CD8-positive, alpha-beta memory T cell (primary cell): ENCODE measurements around the gene TNRC6C. TPM values are rescaled to one million over a fixed set of nuclear protein-coding genes. Genes with fewer than 3 reads are reported as not detected.
A peak's percentile ranks its signal among the peaks of the same experiment; 100 is the strongest.

Source experiments
- CTCF ChIA-PET: fragments of 350-600 bp; sonication (Branson Sonifier 250); formaldehyde crosslinking; loops from one replicate; lab custom pipeline; 2021; ENCODE audit warnings: antibody characterized with exemption; lab: Charles Lee
- POLR2A ChIA-PET: fragments of 350-600 bp; sonication (Branson Sonifier 250); formaldehyde crosslinking; loops from one replicate; lab custom pipeline; 2021; ENCODE audit warnings: antibody characterized with exemption; lab: Charles Lee
- DNase-seq, 5 donors: peaks; one replicate each; pipeline versions ENCODE4 v3.0.0 to v3.0.0-alpha.2; 2020 to 2022; ENCODE audit warnings: mixed read lengths in 1 of 5
- H3K27ac ChIP-seq: one replicate; pipeline ENCODE4 v1.7.0; 2013; ENCODE audit warnings: low read depth, mild to moderate bottlenecking, low read length, moderate library complexity
- H3K27me3 ChIP-seq: 2 replicates; pipeline ENCODE4 v1.7.0; 2013; ENCODE audit warnings: low read length, mild to moderate bottlenecking; ENCODE audit not compliant: insufficient read depth, poor library complexity, severe bottlenecking
- H3K36me3 ChIP-seq: 2 replicates; pipeline ENCODE4 v1.7.0; 2013; ENCODE audit warnings: mild to moderate bottlenecking, low read length, moderate library complexity; ENCODE audit not compliant: insufficient read depth
- H3K4me1 ChIP-seq: 2 replicates; pipeline ENCODE4 v1.7.0; 2013; ENCODE audit warnings: mild to moderate bottlenecking, low read length, moderate library complexity; ENCODE audit not compliant: insufficient read depth
- H3K4me3 ChIP-seq: 2 replicates; pipeline ENCODE4 v1.7.0; 2013; ENCODE audit warnings: mild to moderate bottlenecking, low read length
- H3K9me3 ChIP-seq: 2 replicates; pipeline ENCODE4 v1.7.0; 2013; ENCODE audit warnings: mild to moderate bottlenecking, low read length
- H3K27ac Mint-ChIP-seq, 8 donors: one replicate each; pipeline ENCODE4 v1.8.0; 2020 to 2021; ENCODE audit warnings: mixed read lengths in 8 of 8, mild to moderate bottlenecking in 6 of 8, inconsistent platforms in 3 of 8, moderate library complexity in 3 of 8
- H3K27me3 Mint-ChIP-seq, 2 donors: one replicate each; pipeline ENCODE4 v1.8.0; 2020 to 2021; ENCODE audit warnings: mixed read lengths in 2 of 2, mild to moderate bottlenecking in 1 of 2, moderate library complexity in 1 of 2
- H3K36me3 Mint-ChIP-seq, 3 donors: one replicate each; pipeline ENCODE4 v1.8.0; 2020 to 2021; ENCODE audit warnings: mixed read lengths in 3 of 3, inconsistent platforms in 1 of 3, mild to moderate bottlenecking in 1 of 3
- H3K4me1 Mint-ChIP-seq, 3 donors: one replicate each; pipeline ENCODE4 v1.8.0; 2020 to 2021; ENCODE audit warnings: mixed read lengths in 3 of 3, inconsistent platforms in 1 of 3, mild to moderate bottlenecking in 1 of 3
- H3K4me3 Mint-ChIP-seq, 7 donors: one replicate each; pipeline ENCODE4 v1.8.0; 2020 to 2021; ENCODE audit warnings: mixed read lengths in 7 of 7, mild to moderate bottlenecking in 6 of 7, moderate library complexity in 4 of 7, inconsistent platforms in 2 of 7
- H3K9me3 Mint-ChIP-seq, 5 donors: one replicate each; pipeline ENCODE4 v1.8.0; 2020 to 2022; ENCODE audit warnings: mixed read lengths in 5 of 5, mild to moderate bottlenecking in 3 of 5, moderate library complexity in 2 of 5, inconsistent platforms in 1 of 5
- polyA plus RNA-seq: library from polyadenylated mRNA; unstranded; fragments of 300-500 nt; fragmentation: Illumina TruSeq; gene quantifications from one replicate; pipeline ENCODE4 v1.2.3, GENCODE V29; 2021
- total RNA-seq, 2 experiments: library from RNA; stranded (reverse); gene quantifications; one replicate each; pipeline ENCODE4 v1.2.3, GENCODE V29; 2021

TNRC6C gene
- total and polyA plus RNA-seq, 3 experiments from 2014 or later: 7.4 to 28.1 (median 25.9) TPM

DNA sequence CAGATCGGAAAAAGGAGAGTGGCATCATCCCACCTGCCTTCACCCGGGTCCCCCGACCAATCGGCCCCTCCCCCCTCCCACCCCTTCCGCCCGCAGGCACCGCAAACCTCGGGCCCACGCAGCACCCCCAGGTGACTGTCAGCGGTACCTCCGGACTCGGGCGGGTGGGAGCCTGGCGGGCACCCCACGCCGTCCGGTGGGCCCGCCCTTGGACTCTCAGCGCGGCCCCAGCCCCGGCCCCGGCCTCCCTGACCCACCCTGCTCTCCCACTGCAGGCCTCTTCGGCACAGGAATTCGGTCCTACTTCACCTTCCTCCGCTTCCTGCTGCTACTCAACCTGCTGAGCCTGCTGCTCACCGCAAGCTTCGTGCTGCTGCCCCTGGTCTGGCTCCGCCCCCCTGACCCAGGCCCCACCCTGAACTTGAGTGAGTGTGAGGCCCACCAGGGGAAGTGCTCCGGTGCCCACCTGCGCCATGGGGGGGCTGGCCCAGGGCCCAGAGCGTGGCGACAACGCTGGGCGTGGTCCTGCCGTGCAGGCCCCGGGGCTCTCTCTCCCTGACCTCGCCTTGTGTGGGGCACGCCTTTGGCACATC, 173.7 kb downstream of the TNRC6C start:
- CTCF ChIA-PET: interaction anchor here (1.0 kb wide), 1 partner anchor 12 kb away, joined by 3 read pairs; no protein-coding TSS in a partner anchor
- POLR2A ChIA-PET: interaction anchor here (1.0 to 17.3 kb wide), 3 partner anchors 8 to 21 kb away, joined by 3 to 333 read pairs (median 4); partner anchors contain the start of genes TMC6 and TMC8
- Mint-ChIP-seq H3K9me3 (peaks cover 0 to 2% (median 0%) of the 10 kb centered on the region in 5 donors), H3K4me1 (peaks cover 56 to 67% (median 58%) of the 10 kb centered on the region in 3 donors), H3K27ac (peak overlapping the region; percentile 71 to 95 (median 88)), H3K4me3 (peak overlapping the region; percentile 79 to 100 (median 85)), H3K36me3 (peaks cover 7 to 70% (median 13%) of the 10 kb centered on the region in 3 donors), H3K27me3 (peaks cover 0 to 3% of the 10 kb centered on the region in 2 donors)
- Histone ChIP-seq H3K4me1 (peaks cover 64% of the 10 kb centered on the region), H3K4me3 (peak overlapping the region; percentile 96), H3K36me3 (peaks cover 49% of the 10 kb centered on the region), H3K9me3 (no peaks in the 10 kb centered on the region), H3K27me3 (no peaks in the 10 kb centered on the region), H3K27ac (peak overlapping the region; percentile 57)
- peak; percentile 60 to 90 (median 83) for DNase-seq

DNA sequence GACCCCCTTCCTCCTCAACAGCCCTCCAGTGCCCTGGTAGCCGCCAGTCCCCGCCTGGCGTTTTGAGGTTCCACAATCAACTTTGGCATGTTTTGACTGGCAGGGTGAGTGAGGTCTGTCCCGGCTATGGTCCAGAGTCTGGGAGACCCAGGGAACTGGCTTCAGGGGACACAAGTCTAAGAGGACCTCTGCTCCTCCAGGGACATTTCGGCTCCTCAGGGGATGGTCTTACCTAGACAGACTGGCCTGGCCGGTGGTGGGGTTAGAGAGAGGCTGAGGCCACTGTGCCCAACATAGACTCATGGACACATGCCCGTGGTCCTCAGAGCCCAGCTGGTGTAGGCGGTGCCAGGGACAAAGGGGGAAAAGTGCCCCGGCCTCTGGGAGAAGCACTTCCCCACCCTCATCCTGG, 174.3 kb downstream of the TNRC6C start:
- CTCF ChIA-PET: interaction anchor here (1.0 to 8.1 kb wide), 3 partner anchors 7 to 13 kb away, joined by 3 to 75 read pairs (median 45); partner anchors contain the start of gene TMC6
- peak overlapping the region; percentile 57 for H3K27ac ChIP-seq
- POLR2A ChIA-PET: interaction anchor here (1.0 to 17.3 kb wide), 3 partner anchors 8 to 22 kb away, joined by 3 to 333 read pairs (median 4); partner anchors contain the start of genes TMC6 and TMC8
- Mint-ChIP-seq H3K27me3 (peaks cover 0 to 3% of the 10 kb centered on the region in 2 donors), H3K27ac (peak overlapping the region; percentile 68 to 95 (median 84)), H3K36me3 (peaks cover 7 to 68% (median 15%) of the 10 kb centered on the region in 3 donors), H3K9me3 (peaks cover 0 to 2% (median 0%) of the 10 kb centered on the region in 5 donors), H3K4me1 (peaks cover 61 to 71% (median 63%) of the 10 kb centered on the region in 3 donors), H3K4me3 (peak overlapping the region; percentile 79 to 100 (median 85))
- H3K4me3 ChIP-seq: peak overlapping the region; percentile 96
- no peaks in the 10 kb centered on the region for H3K27me3 ChIP-seq
- H3K36me3 ChIP-seq: peaks cover 49% of the 10 kb centered on the region
- peaks cover 70% of the 10 kb centered on the region for H3K4me1 ChIP-seq
- no peak for DNase-seq
- no peaks in the 10 kb centered on the region for H3K9me3 ChIP-seq

- DNase-seq: no peak
- H3K4me1 Mint-ChIP-seq: peaks cover 62 to 77% (median 68%) of the 10 kb centered on the region in 3 donors
- H3K36me3 Mint-ChIP-seq: peaks cover 7 to 67% (median 15%) of the 10 kb centered on the region in 3 donors
- Histone ChIP-seq H3K4me3 (peak overlapping the region; percentile 96), H3K4me1 (peaks cover 76% of the 10 kb centered on the region), H3K36me3 (peaks cover 49% of the 10 kb centered on the region), H3K9me3 (no peaks in the 10 kb centered on the region), H3K27me3 (no peaks in the 10 kb centered on the region), H3K27ac (peak overlapping the region; percentile 57)
- CTCF ChIA-PET: interaction anchor here (1.0 to 8.1 kb wide), 10 partner anchors 7 to 117 kb away, joined by 3 to 100 read pairs (median 11); partner anchors contain the start of gene TMC6
- H3K9me3 Mint-ChIP-seq: peaks cover 0 to 2% (median 0%) of the 10 kb centered on the region in 5 donors
- peak overlapping the region; percentile 71 to 95 (median 88) for H3K27ac Mint-ChIP-seq
- H3K4me3 Mint-ChIP-seq: peak overlapping the region; percentile 79 to 100 (median 85)
- POLR2A ChIA-PET: interaction anchor here (0.9 to 17.3 kb wide), 6 partner anchors 9 to 118 kb away, joined by 3 to 333 read pairs (median 6); partner anchors contain the start of genes TMC6 and TMC8
- peaks cover 0 to 3% of the 10 kb centered on the region in 2 donors for H3K27me3 Mint-ChIP-seq
Observed at GRCh38 chr17:78133179-78133951, 174.9 kb downstream of the TNRC6C start.

- H3K4me1 ChIP-seq: peaks cover 79% of the 10 kb centered on the region
- DNase-seq: peak; percentile 73 to 90 (median 84)
- peak overlapping the region; percentile 96 for H3K4me3 ChIP-seq
- peaks cover 7 to 67% (median 15%) of the 10 kb centered on the region in 3 donors for H3K36me3 Mint-ChIP-seq
- H3K9me3 Mint-ChIP-seq: peaks cover 0 to 2% (median 0%) of the 10 kb centered on the region in 5 donors
- H3K4me1 Mint-ChIP-seq: peaks cover 62 to 80% (median 70%) of the 10 kb centered on the region in 3 donors
- H3K27ac Mint-ChIP-seq: peak overlapping the region; percentile 71 to 95 (median 88)
- H3K27ac ChIP-seq: no peak overlapping the region
- no peaks in the 10 kb centered on the region for H3K9me3 ChIP-seq
- no peaks in the 10 kb centered on the region for H3K27me3 ChIP-seq
- H3K36me3 ChIP-seq: peaks cover 49% of the 10 kb centered on the region
- peak overlapping the region; percentile 79 to 100 (median 85) for H3K4me3 Mint-ChIP-seq
- ChIA-PET CTCF (interaction anchor here (0.7 to 8.1 kb wide), 15 partner anchors 8 to 116 kb away, joined by 3 to 100 read pairs (median 7); partner anchors contain the start of gene TMC6), POLR2A (interaction anchor here (0.9 to 17.3 kb wide), 7 partner anchors 10 to 117 kb away, joined by 3 to 333 read pairs (median 5); partner anchors contain the start of genes TMC6 and TMC8)
- peaks cover 0 to 3% of the 10 kb centered on the region in 2 donors for H3K27me3 Mint-ChIP-seq
Observed at GRCh38 chr17:78133971-78134898, 175.7 kb downstream of the TNRC6C start.

DNA sequence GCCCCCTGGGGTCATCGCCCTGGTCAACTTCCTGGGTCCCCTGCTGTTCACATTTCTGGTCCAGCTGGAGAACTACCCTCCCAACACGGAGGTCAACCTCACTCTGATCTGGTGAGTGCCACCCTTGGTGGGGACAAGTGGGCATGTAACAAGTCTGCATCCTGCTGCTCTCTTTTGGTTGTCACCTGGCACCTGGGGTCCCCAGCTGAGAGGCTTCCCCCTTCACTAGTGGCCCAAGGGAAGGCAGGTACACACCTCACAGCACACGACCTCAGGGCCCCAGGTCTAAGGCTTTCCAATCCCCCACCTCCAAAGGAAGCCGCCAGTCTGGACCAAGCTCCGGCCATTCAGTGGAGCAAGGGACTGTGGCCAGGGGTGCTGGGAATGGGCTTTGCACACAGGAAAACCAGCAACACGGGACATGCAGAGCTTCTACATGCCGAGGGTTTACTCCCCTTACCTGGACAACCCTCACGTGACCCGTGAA, 176.4 kb downstream of the TNRC6C start:
- peak overlapping the region in 3 of 8 donors; percentile 1 to 71 (median 41) for H3K27ac Mint-ChIP-seq
- DNase-seq: no peak
- no peak overlapping the region for H3K27ac ChIP-seq
- ChIA-PET POLR2A (interaction anchor here (0.6 to 17.3 kb wide), 8 partner anchors 10 to 117 kb away, joined by 3 to 333 read pairs (median 5); partner anchors contain the start of genes TMC6 and TMC8), CTCF (interaction anchor here (0.7 to 8.1 kb wide), 14 partner anchors 9 to 116 kb away, joined by 3 to 100 read pairs (median 8); partner anchors contain the start of gene TMC6)
- H3K27me3 ChIP-seq: no peaks in the 10 kb centered on the region
- H3K36me3 ChIP-seq: peaks cover 49% of the 10 kb centered on the region
- no peak overlapping the region for H3K4me3 ChIP-seq
- H3K36me3 Mint-ChIP-seq: peaks cover 7 to 67% (median 15%) of the 10 kb centered on the region in 3 donors
- H3K9me3 Mint-ChIP-seq: peaks cover 0 to 2% (median 0%) of the 10 kb centered on the region in 5 donors
- peaks cover 78% of the 10 kb centered on the region for H3K4me1 ChIP-seq
- peaks cover 0 to 3% of the 10 kb centered on the region in 2 donors for H3K27me3 Mint-ChIP-seq
- peak overlapping the region in 1 of 7 donors; percentile 51 for H3K4me3 Mint-ChIP-seq
- H3K4me1 Mint-ChIP-seq: peaks cover 60 to 77% (median 68%) of the 10 kb centered on the region in 3 donors
- H3K9me3 ChIP-seq: no peaks in the 10 kb centered on the region

DNA sequence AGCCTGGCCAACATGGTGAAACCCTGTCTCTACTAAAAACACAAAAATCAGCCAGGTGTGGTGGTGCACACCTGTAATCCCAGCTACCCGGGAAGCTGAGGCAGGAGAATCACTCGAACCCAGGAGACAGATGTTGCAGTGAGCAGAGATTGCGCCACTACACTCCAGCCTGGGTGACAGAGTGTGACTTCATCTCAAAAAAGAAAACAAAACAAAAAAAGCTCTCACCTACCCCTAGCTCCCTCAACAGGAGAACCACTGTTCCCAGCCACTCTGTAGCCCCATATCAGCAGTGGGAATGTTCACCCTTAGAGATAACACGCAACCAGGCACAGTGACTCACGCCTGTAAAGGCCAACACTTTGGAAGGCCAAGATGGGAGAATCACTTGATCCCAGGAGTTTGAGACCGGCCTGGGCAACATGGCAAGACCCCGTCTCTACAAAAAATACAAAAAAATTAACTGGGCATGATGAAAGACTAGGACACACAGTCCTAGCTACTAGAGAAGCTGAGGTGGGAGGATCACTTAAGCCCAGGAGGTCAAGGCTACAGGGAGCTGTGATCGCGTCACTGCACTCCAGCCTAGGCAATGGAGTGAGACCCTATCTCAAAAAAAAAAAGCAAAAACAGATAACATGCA, 177.5 kb downstream of the TNRC6C start:
- peaks cover 3 to 66% (median 15%) of the 10 kb centered on the region in 3 donors for H3K36me3 Mint-ChIP-seq
- CTCF ChIA-PET: interaction anchor here (0.6 to 8.1 kb wide), 11 partner anchors 10 to 115 kb away, joined by 4 to 100 read pairs (median 13); partner anchors contain the start of gene TMC6
- H3K9me3 Mint-ChIP-seq: peaks cover 0 to 2% (median 0%) of the 10 kb centered on the region in 5 donors
- no peaks in the 10 kb centered on the region for H3K9me3 ChIP-seq
- no peak overlapping the region for H3K4me3 ChIP-seq
- H3K27ac Mint-ChIP-seq: peak overlapping the region in 7 of 8 donors; percentile 1 to 77 (median 38)
- peaks cover 47% of the 10 kb centered on the region for H3K36me3 ChIP-seq
- H3K27me3 ChIP-seq: no peaks in the 10 kb centered on the region
- H3K4me3 Mint-ChIP-seq: peak overlapping the region in 4 of 7 donors; percentile 9 to 31 (median 26)
- no peak overlapping the region for H3K27ac ChIP-seq
- peaks cover 84% of the 10 kb centered on the region for H3K4me1 ChIP-seq
- peaks cover 0 to 3% of the 10 kb centered on the region in 2 donors for H3K27me3 Mint-ChIP-seq
- POLR2A ChIA-PET: interaction anchor here (0.6 to 17.3 kb wide), 4 partner anchors 11 to 794 kb away, joined by 3 to 333 read pairs (median 24); partner anchors contain the start of genes TMC6 and TMC8
- DNase-seq: no peak
- peaks cover 57 to 74% (median 69%) of the 10 kb centered on the region in 3 donors for H3K4me1 Mint-ChIP-seq
